Femur (tissue), 1 donor: ENCODE results near the gene DPRX.
A peak's percentile ranks its signal among the peaks of the same experiment; 100 is the strongest.
"Not testable (repeated sequence)": the region's sequence is repeated elsewhere in the genome, so short reads cannot be mapped to it uniquely, and the experiment has no call there.

Experiments
- DNase-seq: peaks from one replicate; pipeline ENCODE4 v3.0.0-alpha.2; 2017

Gene DPRX

DNA sequence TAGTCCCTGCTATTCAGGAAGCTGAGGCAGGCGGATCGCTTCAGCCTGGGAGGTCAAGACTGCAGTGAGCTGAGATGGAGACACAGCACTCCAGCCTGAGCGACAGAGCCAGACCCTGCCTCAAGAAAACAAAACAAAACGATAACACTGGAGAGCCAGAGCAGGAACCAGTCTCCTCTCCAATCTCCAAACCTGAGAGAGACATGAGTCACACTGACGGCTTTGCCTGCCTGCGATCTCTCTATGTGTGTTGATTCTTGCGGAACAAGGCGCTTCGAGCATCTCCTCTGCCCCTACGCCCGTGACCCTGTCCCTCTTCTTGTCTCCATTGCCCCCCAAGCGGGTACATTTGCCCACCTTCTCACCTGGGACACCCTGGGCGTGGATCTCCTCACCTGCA, 15.6 kb downstream of the DPRX start:
- DNase-seq: no peak

GRCh38 chr19:53647792-53648191, 16.0 kb downstream of the DPRX start:
- no peak for DNase-seq

GRCh38 chr19:53649746-53650593, 18.2 kb downstream of the DPRX start:
- no peak for DNase-seq

DNA sequence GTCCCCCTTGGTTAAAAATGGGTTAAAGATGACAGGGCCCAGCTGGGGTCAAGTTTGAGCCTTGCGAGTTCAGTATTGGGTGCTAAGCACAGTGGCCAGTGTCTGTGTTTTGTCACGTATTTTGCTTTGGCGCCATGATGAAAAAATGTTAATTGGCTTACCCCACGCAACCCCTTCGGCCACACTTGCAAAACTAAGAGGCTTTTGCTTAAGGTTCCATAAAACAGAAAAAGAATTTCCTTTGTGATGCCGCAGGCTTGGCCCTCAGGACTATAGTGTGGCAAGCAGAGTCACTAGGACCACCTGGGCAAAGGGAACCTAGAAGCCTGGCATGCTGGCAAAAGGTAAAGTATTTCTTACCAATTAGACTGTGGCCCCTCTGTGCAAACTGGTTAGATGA, 20.7 kb downstream of the DPRX start:
- no peak for DNase-seq

GRCh38 chr19:53655042-53655665, 23.4 kb downstream of the DPRX start:
- no peak for DNase-seq

GRCh38 chr19:53657330-53657729, 25.5 kb downstream of the DPRX start:
- DNase-seq: no peak

- no peak for DNase-seq
Observed at GRCh38 chr19:53657778-53658177, 26.0 kb downstream of the DPRX start.

- peak; percentile 27 for DNase-seq
Observed at GRCh38 chr19:53659292-53659691, 27.5 kb downstream of the DPRX start.

DNA sequence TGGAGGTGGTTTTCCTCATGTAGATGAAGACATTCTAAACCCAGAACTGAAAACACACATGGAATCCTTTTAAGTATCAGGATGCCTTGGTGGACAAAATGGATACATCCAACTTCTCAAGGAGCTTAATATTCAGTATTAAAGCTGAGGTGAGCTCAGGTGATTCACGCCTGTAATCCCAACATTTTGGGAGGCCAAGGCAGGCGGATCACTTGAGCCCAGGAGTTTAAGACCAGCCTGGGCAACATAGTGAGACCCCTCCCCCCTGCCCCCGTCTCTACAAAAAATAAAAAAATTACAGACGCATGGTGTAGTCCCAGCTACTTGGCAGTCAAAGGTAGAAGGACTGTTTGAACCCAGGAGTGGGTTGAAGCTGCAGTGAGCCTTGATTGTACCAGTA, 28.8 kb downstream of the DPRX start:
- DNase-seq: no peak

DNA sequence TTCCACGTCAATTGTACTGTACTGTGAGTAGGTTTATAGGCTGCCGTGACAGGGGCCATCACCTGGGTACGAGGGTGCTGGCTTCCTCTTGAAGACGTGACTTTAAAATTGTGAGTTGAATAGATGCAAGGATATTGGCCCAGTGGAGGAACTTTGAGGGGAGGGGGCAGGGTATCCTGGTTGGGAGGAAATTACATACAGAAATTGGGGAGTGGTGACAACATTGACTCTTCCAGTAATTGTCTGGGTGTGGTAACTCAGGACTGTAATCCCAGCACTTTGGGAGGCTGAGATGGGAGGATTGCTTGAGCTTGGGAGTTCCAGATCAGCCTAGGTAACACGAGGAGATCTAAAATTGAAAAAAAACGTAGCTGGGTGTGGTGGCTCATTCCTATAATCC, 30.4 kb downstream of the DPRX start:
- no peak for DNase-seq

DNA sequence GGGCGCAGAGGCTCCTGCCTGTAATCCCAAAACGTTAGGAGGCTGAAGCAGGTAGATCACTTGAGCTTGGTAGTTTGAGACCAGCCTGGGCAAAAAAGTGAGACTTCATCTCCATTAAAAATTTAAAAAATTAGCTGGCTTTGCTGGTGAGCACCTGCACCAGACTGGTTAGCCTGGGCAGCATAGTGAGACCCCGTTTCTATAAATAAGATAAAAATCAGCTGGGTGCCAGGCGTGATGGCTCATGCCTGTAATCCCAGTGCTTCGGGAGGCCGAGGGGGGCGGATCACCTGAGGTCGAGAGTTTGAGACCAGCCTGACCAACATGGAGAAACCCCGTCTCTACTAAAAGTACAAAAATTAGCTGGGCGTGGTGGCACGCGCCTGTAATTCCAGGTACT, 32.4 kb downstream of the DPRX start:
- no peak for DNase-seq

DNA sequence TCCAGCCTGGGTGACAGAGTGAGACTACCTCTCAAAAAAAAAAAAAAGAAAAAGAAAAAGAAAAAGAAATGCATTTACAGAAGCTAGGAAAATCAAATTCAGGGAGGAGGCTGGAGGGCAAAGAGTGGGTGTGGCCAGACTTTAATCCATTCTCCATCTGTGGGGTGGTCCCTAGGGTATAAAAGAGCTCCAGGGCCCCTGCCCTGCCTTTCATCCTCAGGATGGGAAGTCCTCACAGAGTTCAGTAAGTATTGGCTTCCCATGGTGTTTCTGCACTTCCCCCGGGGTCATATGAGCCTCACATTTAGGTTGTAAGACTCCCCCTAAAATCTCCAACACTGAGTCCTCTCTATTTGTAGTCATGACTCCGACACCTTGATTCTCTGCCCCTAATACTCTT, 33.0 kb downstream of the DPRX start:
- DNase-seq: no peak

DNA sequence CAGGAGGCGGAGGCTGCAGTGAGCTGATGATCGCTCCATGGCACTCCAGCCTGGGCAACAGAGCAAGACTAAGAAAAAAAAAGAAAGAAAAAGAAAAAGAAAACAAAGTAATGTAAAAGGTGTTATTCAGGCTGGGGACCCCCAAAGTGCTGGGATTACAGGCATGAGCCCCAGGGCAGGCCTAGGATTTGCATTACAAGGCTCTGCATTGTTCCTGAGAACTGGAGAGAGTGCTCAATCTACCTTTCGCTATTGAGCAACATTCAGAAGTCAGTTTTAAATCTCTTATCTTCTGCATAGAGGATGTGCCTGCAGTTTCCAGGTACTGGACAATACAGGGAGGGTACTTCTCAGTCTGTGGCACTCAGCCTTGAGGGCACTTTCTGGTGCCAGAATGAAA, 34.5 kb downstream of the DPRX start:
- not testable (repeated sequence) for DNase-seq

- not testable (repeated sequence) for DNase-seq
Observed at GRCh38 chr19:53668804-53669203, 37.0 kb downstream of the DPRX start.

DNA sequence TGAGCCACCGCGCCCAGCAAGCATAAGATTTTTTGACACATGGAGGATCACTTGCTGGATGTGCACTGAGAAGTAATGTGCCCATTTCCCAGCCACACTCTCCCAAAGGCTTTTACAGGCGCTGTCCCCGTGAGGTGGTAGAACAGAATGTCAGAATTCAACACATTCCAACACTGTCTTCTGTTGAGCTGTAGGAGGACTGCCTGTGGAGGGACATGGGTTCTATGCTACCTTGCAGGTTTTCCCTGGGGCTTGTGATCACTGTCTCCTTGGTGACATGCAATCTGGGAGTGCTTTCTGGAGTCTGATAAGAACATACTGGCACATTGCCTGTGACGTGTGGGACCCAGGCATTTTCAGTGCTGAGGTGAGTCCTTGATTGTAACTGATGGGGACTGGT, 38.5 kb downstream of the DPRX start:
- no peak for DNase-seq

DNA sequence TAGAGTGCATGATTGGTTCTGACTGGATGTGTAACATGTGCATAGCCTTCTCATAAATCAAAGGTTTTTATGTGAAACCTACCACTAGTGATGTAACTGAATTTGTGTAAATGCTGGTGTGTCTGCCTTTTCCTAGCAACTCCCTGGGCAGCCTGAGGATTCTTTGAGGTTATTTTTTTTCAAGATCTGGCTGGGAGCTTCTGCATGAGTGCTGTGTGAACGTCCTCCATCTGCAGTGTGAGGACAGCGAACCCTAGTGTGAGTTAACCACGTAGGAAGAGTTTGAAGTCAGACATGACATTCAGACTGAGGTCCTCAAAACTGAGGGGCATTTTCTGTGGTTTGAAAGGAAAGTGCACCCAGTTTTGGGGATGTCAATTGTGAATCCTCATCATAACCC, 39.9 kb downstream of the DPRX start:
- no peak for DNase-seq
